Parathyroid adenoma (tissue), 2 donors: ENCODE measurements around the gene CAVIN1.
"Not testable (repeated sequence)": the region's sequence is repeated elsewhere in the genome, so short reads cannot be mapped to it uniquely, and the experiment has no call there.

Experiments
- H2AFZ ChIP-seq: fragments of 300-600 bp; sonication (generic); one replicate; pipeline ENCODE4 v1.7.0; 2017; ENCODE audit warnings: antibody characterized with exemption, mild to moderate bottlenecking
- H3K27ac ChIP-seq: fragments of 300-600 bp; sonication (generic); one replicate; pipeline ENCODE4 v1.7.0; 2017
- H3K27me3 ChIP-seq: fragments of 300-600 bp; sonication (generic); one replicate; pipeline ENCODE4 v1.7.0; 2017; ENCODE audit warnings: low read length; ENCODE audit not compliant: control insufficient read depth, insufficient read depth
- H3K36me3 ChIP-seq: fragments of 300-600 bp; sonication (generic); one replicate; pipeline ENCODE4 v1.7.0; 2017; ENCODE audit warnings: low read length; ENCODE audit not compliant: control insufficient read depth, insufficient read depth
- H3K4me1 ChIP-seq: fragments of 300-600 bp; sonication (generic); one replicate; pipeline ENCODE4 v1.7.0; 2017; ENCODE audit warnings: control low read depth
- H3K4me2 ChIP-seq: fragments of 300-600 bp; sonication (generic); one replicate; pipeline ENCODE4 v1.7.0; 2017; ENCODE audit warnings: low read length
- H3K4me3 ChIP-seq: fragments of 300-600 bp; sonication (generic); one replicate; pipeline ENCODE4 v1.7.0; 2017; ENCODE audit warnings: low read depth, low read length
- H3K79me2 ChIP-seq: fragments of 300-600 bp; sonication (generic); one replicate; pipeline ENCODE4 v1.7.0; 2017; ENCODE audit warnings: control low read depth
- H3K9ac ChIP-seq: fragments of 300-600 bp; sonication (generic); one replicate; pipeline ENCODE4 v1.7.0; 2017; ENCODE audit warnings: mild to moderate bottlenecking
- H3K9me3 ChIP-seq: fragments of 300-600 bp; sonication (generic); one replicate; pipeline ENCODE4 v1.7.0; 2017; ENCODE audit warnings: low read length; ENCODE audit not compliant: control insufficient read depth
- TF ChIP-seq, protein P1 (sequence below): fragments of 300-600 bp; sonication (generic); IDR thresholded peaks from one replicate; pipeline ENCODE4 v1.7.0; 2017; ENCODE audit warnings: antibody characterized with exemption, mild to moderate bottlenecking
- donor health status: primary hyperparathyroidism.

Gene CAVIN1

DNA sequence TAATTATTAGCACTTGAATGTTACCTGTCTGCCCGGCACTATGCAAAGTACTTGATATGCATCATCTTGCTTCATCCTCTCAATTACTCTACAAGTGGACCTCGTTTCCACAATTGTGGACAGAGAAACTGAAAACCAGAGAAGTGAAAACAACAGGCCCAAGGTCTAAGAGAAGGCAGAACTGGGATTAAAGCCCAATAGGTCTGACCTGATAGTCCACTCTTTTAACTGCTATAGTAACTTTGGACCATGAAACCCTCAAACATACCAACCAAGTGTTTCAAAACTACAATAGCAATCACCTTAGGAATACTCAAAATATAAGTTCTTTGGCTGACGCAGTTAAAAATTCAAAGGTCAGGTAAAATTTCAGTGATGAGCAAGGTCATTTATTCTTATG is 42.1 kb downstream of the CAVIN1 start:
- H3K4me2 ChIP-seq: no peak overlapping the region
- H3K27me3 ChIP-seq: no peaks in the 10 kb centered on the region
- H3K4me1 ChIP-seq: peaks cover 4% of the 10 kb centered on the region
- TF ChIP-seq, protein P1, sequence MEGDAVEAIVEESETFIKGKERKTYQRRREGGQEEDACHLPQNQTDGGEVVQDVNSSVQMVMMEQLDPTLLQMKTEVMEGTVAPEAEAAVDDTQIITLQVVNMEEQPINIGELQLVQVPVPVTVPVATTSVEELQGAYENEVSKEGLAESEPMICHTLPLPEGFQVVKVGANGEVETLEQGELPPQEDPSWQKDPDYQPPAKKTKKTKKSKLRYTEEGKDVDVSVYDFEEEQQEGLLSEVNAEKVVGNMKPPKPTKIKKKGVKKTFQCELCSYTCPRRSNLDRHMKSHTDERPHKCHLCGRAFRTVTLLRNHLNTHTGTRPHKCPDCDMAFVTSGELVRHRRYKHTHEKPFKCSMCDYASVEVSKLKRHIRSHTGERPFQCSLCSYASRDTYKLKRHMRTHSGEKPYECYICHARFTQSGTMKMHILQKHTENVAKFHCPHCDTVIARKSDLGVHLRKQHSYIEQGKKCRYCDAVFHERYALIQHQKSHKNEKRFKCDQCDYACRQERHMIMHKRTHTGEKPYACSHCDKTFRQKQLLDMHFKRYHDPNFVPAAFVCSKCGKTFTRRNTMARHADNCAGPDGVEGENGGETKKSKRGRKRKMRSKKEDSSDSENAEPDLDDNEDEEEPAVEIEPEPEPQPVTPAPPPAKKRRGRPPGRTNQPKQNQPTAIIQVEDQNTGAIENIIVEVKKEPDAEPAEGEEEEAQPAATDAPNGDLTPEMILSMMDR: no peak
- H3K4me3 ChIP-seq: no peak overlapping the region
- H2AFZ ChIP-seq: no peak overlapping the region
- no peaks in the 10 kb centered on the region for H3K9me3 ChIP-seq
- peaks cover 23% of the 10 kb centered on the region for H3K79me2 ChIP-seq
- H3K36me3 ChIP-seq: no peaks in the 10 kb centered on the region
- no peak overlapping the region for H3K9ac ChIP-seq
- no peak overlapping the region for H3K27ac ChIP-seq

DNA sequence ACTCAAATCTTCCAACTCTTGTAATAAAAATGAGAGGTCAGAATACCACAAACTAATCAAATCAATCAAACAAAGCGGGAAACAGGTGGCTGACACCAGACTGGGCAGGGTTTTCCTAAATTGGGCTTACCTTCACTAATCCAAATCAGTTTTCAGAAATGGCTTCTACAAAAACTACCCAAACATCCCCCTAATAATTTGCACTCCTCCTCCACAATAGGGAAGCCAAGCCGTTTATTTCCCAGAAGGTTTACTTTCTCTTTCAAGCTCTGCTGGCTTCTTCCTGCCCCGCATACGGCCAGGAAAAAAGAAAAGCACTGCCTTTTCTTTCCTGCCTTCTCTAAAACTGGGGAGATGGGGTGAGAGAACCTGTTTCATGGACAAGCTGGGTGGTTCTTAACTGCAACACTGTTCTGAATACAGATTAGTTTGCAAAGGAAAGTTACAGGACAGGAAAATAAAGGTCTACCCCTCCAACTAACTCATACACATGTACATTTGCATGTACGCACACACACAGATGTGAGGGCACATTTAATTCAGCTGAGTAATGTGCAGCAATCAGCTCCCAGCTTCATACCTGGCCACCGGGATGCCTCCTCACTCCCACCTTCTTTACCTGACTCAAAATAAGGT is 44.0 kb downstream of the CAVIN1 start:
- Histone ChIP-seq H2AFZ (no peak overlapping the region), H3K9me3 (no peaks in the 10 kb centered on the region), H3K4me1 (peaks cover 7% of the 10 kb centered on the region), H3K36me3 (no peaks in the 10 kb centered on the region), H3K9ac (no peak overlapping the region), H3K4me2 (peak overlapping the region; percentile 56), H3K27me3 (no peaks in the 10 kb centered on the region), H3K27ac (peak overlapping the region; percentile 16), H3K79me2 (peaks cover 13% of the 10 kb centered on the region), H3K4me3 (no peak overlapping the region)
- TF ChIP-seq, protein P1: no peak

DNA sequence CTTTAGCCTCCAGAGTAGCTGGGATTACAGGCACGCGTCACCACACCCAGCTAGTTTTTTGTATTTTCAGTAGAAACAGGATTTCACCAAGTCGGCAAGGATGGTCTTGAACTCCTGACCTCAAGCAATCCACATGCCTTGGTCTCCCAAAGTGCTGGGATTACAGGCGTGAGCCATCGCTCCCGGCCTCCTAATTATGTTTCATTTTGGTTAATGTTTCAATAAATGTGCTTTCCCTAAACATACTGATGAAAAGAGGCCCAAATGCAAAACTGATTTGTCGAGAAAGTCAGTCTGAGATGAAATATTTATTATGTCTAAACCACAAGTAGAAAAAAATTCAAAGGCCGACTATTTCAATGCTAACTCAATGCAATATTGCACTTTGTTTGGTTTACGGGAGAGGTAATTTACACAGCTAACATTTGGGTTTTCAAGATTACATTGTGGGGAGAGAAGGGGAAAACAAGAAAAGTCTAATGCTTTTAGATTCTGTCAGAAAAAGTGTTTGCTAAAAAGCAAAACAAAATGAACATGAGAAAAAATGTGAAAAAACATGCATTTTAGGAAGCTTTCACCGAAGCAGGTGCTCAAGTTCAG is 44.6 kb downstream of the CAVIN1 start:
- no peaks in the 10 kb centered on the region for H3K36me3 ChIP-seq
- H3K79me2 ChIP-seq: peaks cover 13% of the 10 kb centered on the region
- no peak overlapping the region for H3K9ac ChIP-seq
- H2AFZ ChIP-seq: no peak overlapping the region
- H3K4me3 ChIP-seq: no peak overlapping the region
- no peaks in the 10 kb centered on the region for H3K27me3 ChIP-seq
- H3K27ac ChIP-seq: no peak overlapping the region
- no peaks in the 10 kb centered on the region for H3K9me3 ChIP-seq
- TF ChIP-seq, protein P1: no peak
- H3K4me2 ChIP-seq: peak overlapping the region; percentile 56
- H3K4me1 ChIP-seq: peaks cover 8% of the 10 kb centered on the region

DNA sequence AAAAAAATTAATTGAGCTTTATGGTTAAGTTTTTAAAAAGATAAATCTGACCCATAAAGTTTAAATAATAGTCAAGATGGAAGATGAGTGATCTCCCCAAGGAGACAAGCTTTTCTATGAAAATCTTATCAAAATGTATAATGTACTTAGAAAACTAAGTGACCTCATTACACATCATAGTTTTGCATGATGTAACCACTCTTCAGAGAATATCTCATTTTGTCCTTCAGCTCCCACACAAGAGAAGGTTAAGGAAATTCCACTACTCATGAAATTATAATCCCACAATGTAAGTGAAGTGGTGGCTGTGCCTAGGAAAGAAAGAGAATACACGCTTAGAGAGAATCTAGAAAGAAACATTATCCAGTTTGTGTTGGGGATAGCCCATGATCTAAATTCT is 49.2 kb downstream of the CAVIN1 start:
- H3K4me1 ChIP-seq: peaks cover 4% of the 10 kb centered on the region
- H3K9ac ChIP-seq: no peak overlapping the region
- H3K27me3 ChIP-seq: no peaks in the 10 kb centered on the region
- TF ChIP-seq, protein P1: no peak
- no peak overlapping the region for H3K27ac ChIP-seq
- no peaks in the 10 kb centered on the region for H3K9me3 ChIP-seq
- no peak overlapping the region for H2AFZ ChIP-seq
- H3K4me2 ChIP-seq: no peak overlapping the region
- H3K36me3 ChIP-seq: no peaks in the 10 kb centered on the region
- no peak overlapping the region for H3K4me3 ChIP-seq
- H3K79me2 ChIP-seq: peaks cover 26% of the 10 kb centered on the region

DNA sequence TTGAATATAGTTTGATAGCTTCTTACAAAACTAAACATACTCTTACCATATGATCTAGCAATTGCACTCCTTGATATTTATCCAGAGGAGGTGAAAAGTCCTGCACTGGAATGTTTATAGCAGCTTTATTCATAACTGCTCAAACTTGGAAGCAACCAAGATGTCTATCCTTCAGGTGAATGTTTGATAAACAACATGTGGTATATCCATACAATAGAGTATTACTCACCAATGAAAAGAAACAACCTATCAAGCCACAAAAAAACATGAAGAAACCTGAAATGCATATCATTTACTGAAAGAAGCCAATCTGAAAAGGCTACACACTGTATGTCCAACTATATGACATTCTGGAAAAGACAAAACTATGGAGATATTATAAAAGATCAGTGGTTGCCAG is 50.9 kb downstream of the CAVIN1 start:
- H3K27ac ChIP-seq: no peak overlapping the region
- TF ChIP-seq, protein P1: no peak
- H3K9me3 ChIP-seq: no peaks in the 10 kb centered on the region
- H3K36me3 ChIP-seq: no peaks in the 10 kb centered on the region
- peaks cover 4% of the 10 kb centered on the region for H3K4me1 ChIP-seq
- H3K27me3 ChIP-seq: no peaks in the 10 kb centered on the region
- H3K4me2 ChIP-seq: no peak overlapping the region
- no peak overlapping the region for H3K4me3 ChIP-seq
- no peak overlapping the region for H3K9ac ChIP-seq
- peaks cover 35% of the 10 kb centered on the region for H3K79me2 ChIP-seq
- no peak overlapping the region for H2AFZ ChIP-seq

DNA sequence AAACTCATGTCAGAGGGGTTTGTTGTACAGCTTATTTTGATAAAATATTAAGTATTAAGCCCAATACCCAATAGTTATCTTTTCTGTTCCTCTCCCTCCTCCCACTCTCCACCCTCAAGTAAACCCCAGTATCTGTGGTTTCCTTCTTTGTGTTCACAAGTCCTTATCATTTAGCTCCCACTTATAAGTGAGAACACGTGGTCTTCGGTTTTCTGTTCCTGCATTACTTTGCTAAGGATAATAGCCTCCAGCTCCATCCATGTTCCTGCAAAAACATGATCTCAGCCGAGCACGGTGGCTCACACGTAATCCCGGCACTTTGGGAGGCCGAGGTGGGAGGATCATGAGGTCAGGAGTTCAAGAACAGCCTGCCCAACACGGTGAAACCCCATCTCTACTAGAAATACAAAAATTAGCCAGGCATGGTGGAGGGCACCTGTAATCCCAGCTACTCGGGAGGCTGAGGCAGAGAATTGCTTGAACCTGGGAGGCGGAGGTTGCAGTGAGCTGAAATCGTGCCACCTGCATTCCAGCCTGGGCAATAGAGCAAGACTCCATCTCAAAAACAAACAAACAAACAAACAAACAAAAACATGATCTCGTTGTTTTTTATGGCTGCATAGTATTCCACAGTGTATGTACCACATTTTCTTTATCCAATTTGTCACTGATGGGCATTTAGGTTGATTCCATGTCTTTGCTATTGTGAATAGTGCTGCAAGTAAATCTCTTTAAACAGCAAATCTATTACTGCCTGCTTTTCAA is 54.1 kb downstream of the CAVIN1 start:
- peaks cover 46% of the 10 kb centered on the region for H3K79me2 ChIP-seq
- not testable (repeated sequence) for H3K27ac ChIP-seq, H3K9ac ChIP-seq, H3K4me3 ChIP-seq, H3K27me3 ChIP-seq, H3K36me3 ChIP-seq, H3K4me1 ChIP-seq, H2AFZ ChIP-seq, H3K4me2 ChIP-seq, H3K9me3 ChIP-seq
